BLaER1 (cell line): ENCODE data around the gene AKAP6.

ENCODE experiments used
- H3K27ac ChIP-seq: shearing (Covaris generic); formaldehyde crosslinking; 2 replicates; pipeline ENCODE4 v1.8.1; 2022
- H3K27me3 ChIP-seq: shearing (Covaris generic); formaldehyde crosslinking; 2 replicates; pipeline ENCODE4 v1.8.1; 2022
- H3K36me3 ChIP-seq: shearing (Covaris generic); formaldehyde crosslinking; 2 replicates; pipeline ENCODE4 v1.8.1; 2022
- H3K4me1 ChIP-seq: shearing (Covaris generic); formaldehyde crosslinking; 2 replicates; pipeline ENCODE4 v1.8.1; 2022
- H3K4me2 ChIP-seq: shearing (Covaris generic); formaldehyde crosslinking; 2 replicates; pipeline ENCODE4 v1.8.1; 2022
- H3K4me3 ChIP-seq: shearing (Covaris generic); formaldehyde crosslinking; 2 replicates; pipeline ENCODE4 v1.8.1; 2022
- H3K9ac ChIP-seq: shearing (Covaris generic); formaldehyde crosslinking; 2 replicates; pipeline ENCODE4 v1.8.1; 2022
- H3K9me3 ChIP-seq: shearing (Covaris generic); formaldehyde crosslinking; 2 replicates; pipeline ENCODE4 v1.8.1; 2022
- H4K20me1 ChIP-seq: shearing (Covaris generic); formaldehyde crosslinking; 2 replicates; pipeline ENCODE4 v1.8.1; 2022
- Cebpa-rat ChIP-seq: shearing (Covaris generic); IDR thresholded peaks from 2 replicates; pipeline ENCODE4 v1.8.1; 2022

Gene AKAP6

DNA sequence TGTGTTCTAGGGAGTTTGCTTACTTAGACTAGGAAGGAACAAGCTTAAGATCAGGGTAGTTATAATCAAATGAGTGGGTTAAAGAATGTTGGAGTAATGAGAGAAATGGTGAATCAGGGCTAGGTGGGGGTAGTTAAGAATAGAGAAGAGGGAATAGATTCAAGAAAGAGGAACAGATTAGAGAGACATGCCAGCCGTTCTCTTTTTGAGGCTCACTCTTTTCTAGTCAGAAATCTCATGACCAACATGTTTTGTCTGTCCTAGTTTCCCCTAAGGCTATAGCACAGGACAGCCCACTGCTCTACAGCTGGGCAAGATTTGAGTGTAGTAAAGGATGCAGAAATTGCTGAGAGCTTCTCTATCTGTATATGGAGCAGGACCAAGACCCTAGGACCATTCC lies 258.4 kb downstream of the AKAP6 start:
- peaks cover 14% of the 10 kb centered on the region for H3K9me3 ChIP-seq
- H3K27me3 ChIP-seq = no peaks in the 10 kb centered on the region
- H3K36me3 ChIP-seq = no peaks in the 10 kb centered on the region
- no peak overlapping the region for H3K4me3 ChIP-seq
- H3K4me2 ChIP-seq = no peak overlapping the region
- H4K20me1 ChIP-seq = no peaks in the 10 kb centered on the region
- no peak overlapping the region for H3K9ac ChIP-seq
- H3K27ac ChIP-seq = no peak overlapping the region
- TF ChIP-seq Cebpa-rat = no peak
- H3K4me1 ChIP-seq = no peaks in the 10 kb centered on the region

GRCh38 chr14:32588448-32589320 lies 259.6 kb downstream of the AKAP6 start:
- Histone ChIP-seq H4K20me1 (no peaks in the 10 kb centered on the region), H3K9ac (no peak overlapping the region), H3K27ac (no peak overlapping the region), H3K36me3 (no peaks in the 10 kb centered on the region), H3K4me1 (no peaks in the 10 kb centered on the region), H3K27me3 (no peaks in the 10 kb centered on the region), H3K9me3 (peaks cover 6% of the 10 kb centered on the region), H3K4me2 (no peak overlapping the region), H3K4me3 (no peak overlapping the region)
- no peak for TF ChIP-seq Cebpa-rat

DNA sequence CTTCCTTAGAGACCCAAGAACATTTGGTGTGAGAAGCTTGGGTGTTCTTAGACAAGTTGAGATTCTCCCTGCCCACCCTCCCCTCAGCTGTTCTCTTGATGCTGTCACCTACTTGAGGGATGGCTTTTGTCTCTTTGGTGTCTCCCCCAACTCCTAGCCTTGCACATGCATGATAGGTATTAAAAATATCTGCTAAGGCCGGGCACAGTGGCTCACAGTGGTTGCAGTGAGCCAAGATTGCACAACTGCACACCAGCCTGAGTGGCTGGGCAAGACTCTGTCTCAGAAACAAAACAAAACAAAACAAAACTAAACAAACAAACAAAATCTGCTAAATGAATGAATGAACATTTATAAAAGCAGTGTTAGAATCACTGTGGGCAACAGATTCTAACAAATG lies 261.1 kb downstream of the AKAP6 start:
- Histone ChIP-seq H3K27me3 (no peaks in the 10 kb centered on the region), H3K36me3 (no peaks in the 10 kb centered on the region), H3K4me3 (no peak overlapping the region), H3K27ac (no peak overlapping the region), H3K4me1 (no peaks in the 10 kb centered on the region), H3K4me2 (no peak overlapping the region), H4K20me1 (no peaks in the 10 kb centered on the region), H3K9ac (no peak overlapping the region), H3K9me3 (no peaks in the 10 kb centered on the region)
- TF ChIP-seq Cebpa-rat = no peak

- no peak overlapping the region for H3K27ac ChIP-seq
- TF ChIP-seq Cebpa-rat = no peak
- H3K4me2 ChIP-seq = no peak overlapping the region
- no peak overlapping the region for H3K4me3 ChIP-seq
- H3K9ac ChIP-seq = no peak overlapping the region
- H3K4me1 ChIP-seq = no peaks in the 10 kb centered on the region
- H4K20me1 ChIP-seq = no peaks in the 10 kb centered on the region
- H3K27me3 ChIP-seq = no peaks in the 10 kb centered on the region
- H3K36me3 ChIP-seq = no peaks in the 10 kb centered on the region
- H3K9me3 ChIP-seq = no peaks in the 10 kb centered on the region
Measured at GRCh38 chr14:32593290-32593942, 264.3 kb downstream of the AKAP6 start.

DNA sequence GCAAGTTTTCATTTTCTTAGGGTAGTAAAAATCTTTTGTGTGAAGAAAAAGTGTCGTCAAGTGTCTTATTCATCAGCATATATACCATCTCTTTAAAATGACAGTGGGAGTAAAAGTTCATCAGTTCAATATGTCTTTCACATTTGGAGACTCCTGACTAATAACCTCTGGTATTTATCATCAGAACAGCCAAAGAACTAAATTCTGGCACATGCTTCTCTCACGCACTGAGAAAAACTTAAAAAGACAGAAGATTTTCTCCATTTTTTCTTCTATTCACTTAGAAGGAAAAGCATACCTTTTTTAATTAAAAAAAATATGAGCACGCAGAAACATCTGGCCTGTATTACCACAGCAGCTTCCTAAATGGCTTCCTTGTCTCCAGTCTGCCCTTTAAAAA lies 265.7 kb downstream of the AKAP6 start:
- Histone ChIP-seq H3K9ac (no peak overlapping the region), H3K9me3 (no peaks in the 10 kb centered on the region), H3K4me3 (no peak overlapping the region), H3K27ac (no peak overlapping the region), H3K4me1 (no peaks in the 10 kb centered on the region), H3K27me3 (no peaks in the 10 kb centered on the region), H3K4me2 (no peak overlapping the region), H4K20me1 (no peaks in the 10 kb centered on the region), H3K36me3 (no peaks in the 10 kb centered on the region)
- no peak for TF ChIP-seq Cebpa-rat

DNA sequence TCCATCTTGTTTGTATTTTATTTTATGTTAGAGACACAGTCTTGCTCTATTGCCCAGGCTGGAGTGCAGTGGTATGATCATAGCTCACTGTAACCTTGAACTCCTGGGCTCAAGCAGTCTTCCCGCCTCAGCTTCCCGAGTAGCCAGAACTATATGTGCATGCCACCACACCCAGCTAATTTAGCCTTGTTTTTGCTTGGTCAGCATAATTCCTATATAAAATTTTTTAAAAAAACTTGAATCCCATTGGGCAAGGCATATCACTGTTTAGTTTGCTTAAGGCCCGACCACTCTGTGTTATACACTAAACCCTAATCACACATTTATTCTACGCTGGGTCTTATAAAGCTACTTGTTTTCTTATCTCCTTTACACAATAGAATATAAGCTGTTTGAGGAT lies 266.4 kb downstream of the AKAP6 start:
- Histone ChIP-seq H3K4me1 (no peaks in the 10 kb centered on the region), H3K27ac (no peak overlapping the region), H3K27me3 (no peaks in the 10 kb centered on the region), H3K9ac (no peak overlapping the region), H4K20me1 (no peaks in the 10 kb centered on the region), H3K4me3 (no peak overlapping the region), H3K9me3 (no peaks in the 10 kb centered on the region), H3K36me3 (no peaks in the 10 kb centered on the region), H3K4me2 (no peak overlapping the region)
- TF ChIP-seq Cebpa-rat = no peak

DNA sequence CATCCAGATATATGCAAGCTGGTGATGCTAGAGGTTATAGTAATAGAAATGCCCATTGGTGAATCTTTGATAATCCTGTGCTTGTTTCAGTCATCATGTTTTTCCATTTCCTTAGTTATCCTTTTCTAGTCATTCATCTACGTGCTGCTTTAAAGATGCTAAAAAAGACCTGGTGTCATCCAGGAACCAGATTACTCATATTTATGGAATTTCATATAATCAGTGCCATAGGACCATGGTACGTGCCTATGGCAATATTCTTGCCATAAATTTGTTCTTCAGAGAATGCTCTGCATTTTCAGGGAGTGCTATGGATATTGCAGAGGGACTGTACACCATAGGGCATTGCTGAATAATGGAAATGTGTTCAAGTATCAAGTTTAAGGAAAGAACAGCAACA lies 267.3 kb downstream of the AKAP6 start:
- Histone ChIP-seq H3K9me3 (no peaks in the 10 kb centered on the region), H3K4me2 (no peak overlapping the region), H3K4me1 (no peaks in the 10 kb centered on the region), H3K9ac (no peak overlapping the region), H3K27ac (no peak overlapping the region), H3K27me3 (no peaks in the 10 kb centered on the region), H4K20me1 (no peaks in the 10 kb centered on the region), H3K4me3 (no peak overlapping the region), H3K36me3 (no peaks in the 10 kb centered on the region)
- no peak for TF ChIP-seq Cebpa-rat

DNA sequence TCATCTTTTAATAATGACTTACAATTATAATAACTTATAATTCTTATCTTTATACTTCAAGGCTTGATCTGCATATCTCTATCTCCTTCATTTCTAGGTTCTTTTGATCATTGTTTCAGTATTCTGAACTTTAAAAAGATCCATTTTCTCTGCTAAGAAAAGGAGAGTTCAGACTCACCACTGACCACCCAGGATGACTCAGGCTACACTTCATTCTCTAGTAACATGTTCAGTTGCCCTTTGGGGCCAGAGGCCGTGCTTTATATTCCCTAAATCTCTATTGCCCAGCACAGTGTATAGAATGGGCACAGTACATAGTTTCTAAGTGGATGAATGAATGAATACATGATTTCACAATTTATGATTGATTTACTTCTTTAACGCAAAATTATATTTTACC lies 268.7 kb downstream of the AKAP6 start:
- Histone ChIP-seq H4K20me1 (no peaks in the 10 kb centered on the region), H3K36me3 (no peaks in the 10 kb centered on the region), H3K4me3 (no peak overlapping the region), H3K27me3 (no peaks in the 10 kb centered on the region), H3K9ac (no peak overlapping the region), H3K4me2 (no peak overlapping the region), H3K4me1 (no peaks in the 10 kb centered on the region), H3K27ac (no peak overlapping the region), H3K9me3 (no peaks in the 10 kb centered on the region)
- TF ChIP-seq Cebpa-rat = no peak

GRCh38 chr14:32601069-32601468 lies 272.0 kb downstream of the AKAP6 start:
- Histone ChIP-seq H3K9ac (no peak overlapping the region), H3K36me3 (no peaks in the 10 kb centered on the region), H3K4me2 (no peak overlapping the region), H3K27ac (no peak overlapping the region), H3K27me3 (no peaks in the 10 kb centered on the region), H3K4me3 (no peak overlapping the region), H3K4me1 (no peaks in the 10 kb centered on the region), H4K20me1 (no peaks in the 10 kb centered on the region), H3K9me3 (no peaks in the 10 kb centered on the region)
- TF ChIP-seq Cebpa-rat = no peak

DNA sequence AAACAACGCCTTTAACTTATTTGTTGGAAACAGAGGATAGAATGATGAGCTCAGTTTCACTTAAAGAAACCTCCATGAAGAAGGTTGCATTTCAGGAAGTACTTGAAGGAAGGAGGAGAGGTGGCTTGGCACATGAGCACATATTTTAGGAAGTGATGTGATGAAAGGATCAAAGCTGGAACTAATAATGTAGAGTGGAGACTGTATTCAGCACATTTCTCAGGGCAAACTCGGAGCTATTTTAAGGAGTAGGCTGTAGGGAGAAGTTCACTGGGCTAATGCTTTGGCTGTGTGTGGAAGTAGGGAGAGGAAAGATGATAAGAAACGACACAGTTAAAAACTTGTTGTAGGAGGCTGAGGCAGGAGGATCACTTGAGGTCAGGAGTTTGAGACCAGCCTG lies 272.8 kb downstream of the AKAP6 start:
- no peak overlapping the region for H3K4me2 ChIP-seq
- no peak overlapping the region for H3K4me3 ChIP-seq
- H3K9ac ChIP-seq = no peak overlapping the region
- H3K4me1 ChIP-seq = no peaks in the 10 kb centered on the region
- H3K27me3 ChIP-seq = no peaks in the 10 kb centered on the region
- TF ChIP-seq Cebpa-rat = no peak
- no peaks in the 10 kb centered on the region for H3K9me3 ChIP-seq
- no peak overlapping the region for H3K27ac ChIP-seq
- no peaks in the 10 kb centered on the region for H4K20me1 ChIP-seq
- no peaks in the 10 kb centered on the region for H3K36me3 ChIP-seq
